GM21423 (cell line): Measurements from ENCODE around the gene MBLAC2.

Source experiments
- ATAC-seq: cut with Tn5 transposase; IDR thresholded peaks from one replicate; pipeline ENCODE4 v1.9.1; 2021; ENCODE audit warnings: mild to moderate bottlenecking, moderate library complexity; ENCODE audit not compliant: unreplicated experiment

The MBLAC2 gene

GRCh38 chr5:90474235-90475107 is at the start of gene MBLAC2, which contains the start of gene POLR3G:
Gene MBLAC2 (minus strand): TSS chr5:90474771. CDS start chr5:90474292, 479 bp downstream.
Gene POLR3G (plus strand): TSS chr5:90474864. CDS start chr5:90485568, 10,704 bp downstream.
- peak; percentile 80 for ATAC-seq

GRCh38 chr5:90519081-90519480 is 44.5 kb upstream of the MBLAC2 start:
- no peak for ATAC-seq

GRCh38 chr5:90518661-90519060 is 44.1 kb upstream of the MBLAC2 start:
- no peak for ATAC-seq

- no peak for ATAC-seq
Observed at GRCh38 chr5:90514520-90514919, 39.9 kb upstream of the MBLAC2 start.

- no peak for ATAC-seq
Observed at GRCh38 chr5:90510438-90510837, 35.9 kb upstream of the MBLAC2 start.

- no peak for ATAC-seq
Observed at GRCh38 chr5:90506221-90506620, 31.6 kb upstream of the MBLAC2 start.

GRCh38 chr5:90504743-90505142 is 30.2 kb upstream of the MBLAC2 start:
- no peak for ATAC-seq

GRCh38 chr5:90503596-90503995 is 29.0 kb upstream of the MBLAC2 start:
- ATAC-seq, result no peak

- no peak for ATAC-seq
Observed at GRCh38 chr5:90495146-90495545, 20.6 kb upstream of the MBLAC2 start.

- no peak for ATAC-seq
Observed at GRCh38 chr5:90494043-90494442, 19.5 kb upstream of the MBLAC2 start.

GRCh38 chr5:90488791-90489190 is 14.2 kb upstream of the MBLAC2 start:
- no peak for ATAC-seq

- no peak for ATAC-seq
Observed at GRCh38 chr5:90484540-90484939, 10.0 kb upstream of the MBLAC2 start.

GRCh38 chr5:90483206-90483605 is 8.6 kb upstream of the MBLAC2 start:
- ATAC-seq, result no peak

- ATAC-seq, result no peak
Observed at GRCh38 chr5:90480699-90481098, 6.1 kb upstream of the MBLAC2 start.

- no peak for ATAC-seq
Observed at GRCh38 chr5:90479611-90480385, 5.2 kb upstream of the MBLAC2 start.

- ATAC-seq, result no peak
Observed at GRCh38 chr5:90477621-90478215, 3.1 kb upstream of the MBLAC2 start.

GRCh38 chr5:90477073-90477472 is 2.5 kb upstream of the MBLAC2 start:
- no peak for ATAC-seq

GRCh38 chr5:90476391-90476790 is 1.8 kb upstream of the MBLAC2 start:
- ATAC-seq, result no peak

GRCh38 chr5:90475436-90475980 is 937 bp upstream of the MBLAC2 start:
- ATAC-seq, result no peak

GRCh38 chr5:90473396-90474234 is 956 bp downstream of the MBLAC2 start:
- ATAC-seq, result peak; percentile 15
